T-helper 17 cell (primary cell): ENCODE data around the gene DGKQ. TPM values are rescaled to one million over a fixed set of nuclear protein-coding genes. Genes with fewer than 3 reads are reported as not detected.
"Not testable (repeated sequence)": the region's sequence is repeated elsewhere in the genome, so short reads cannot be mapped to it uniquely, and the experiment has no call there.

Experiments
- ATAC-seq: fragments of 150-1000 bp; cut with Tn5 transposase; 2 replicates; pipeline ENCODE4 v1.10.0; 2021; ENCODE audit warnings: mild to moderate bottlenecking, moderate library complexity
- DNase-seq, 3 donors: peaks; one replicate each; pipeline versions ENCODE4 v3.0.0 to v3.0.0-alpha.2; 2020 to 2021
- H3K9me3 ChIP-seq: one replicate; pipeline ENCODE4 v1.7.0; 2013; ENCODE audit warnings: low read length, mild to moderate bottlenecking; ENCODE audit not compliant: control insufficient read depth, poor library complexity, severe bottlenecking
- H3K27ac Mint-ChIP-seq: one replicate; pipeline ENCODE4 v1.8.0; 2022; ENCODE audit warnings: mild to moderate bottlenecking, moderate library complexity, mixed read lengths
- H3K27me3 Mint-ChIP-seq: one replicate; pipeline ENCODE4 v1.8.0; 2022; ENCODE audit warnings: mixed read lengths
- H3K36me3 Mint-ChIP-seq: one replicate; pipeline ENCODE4 v1.8.0; 2022; ENCODE audit warnings: low read depth, mixed read lengths
- H3K4me1 Mint-ChIP-seq: one replicate; pipeline ENCODE4 v1.8.0; 2022; ENCODE audit warnings: mild to moderate bottlenecking, mixed read lengths
- H3K4me3 Mint-ChIP-seq: one replicate; pipeline ENCODE4 v1.8.0; 2022; ENCODE audit warnings: mild to moderate bottlenecking, moderate library complexity, mixed read lengths
- total RNA-seq, 4 donors: library from RNA in 2 of 4; stranded (reverse) in 2 of 4; gene quantifications; one replicate each; pipeline ENCODE4 v1.2.3 and lab custom pipeline; 2022 to 2026

The DGKQ gene
- total RNA-seq, 2 donors from 2014 or later, result 13.5 to 14.4 TPM

DNA sequence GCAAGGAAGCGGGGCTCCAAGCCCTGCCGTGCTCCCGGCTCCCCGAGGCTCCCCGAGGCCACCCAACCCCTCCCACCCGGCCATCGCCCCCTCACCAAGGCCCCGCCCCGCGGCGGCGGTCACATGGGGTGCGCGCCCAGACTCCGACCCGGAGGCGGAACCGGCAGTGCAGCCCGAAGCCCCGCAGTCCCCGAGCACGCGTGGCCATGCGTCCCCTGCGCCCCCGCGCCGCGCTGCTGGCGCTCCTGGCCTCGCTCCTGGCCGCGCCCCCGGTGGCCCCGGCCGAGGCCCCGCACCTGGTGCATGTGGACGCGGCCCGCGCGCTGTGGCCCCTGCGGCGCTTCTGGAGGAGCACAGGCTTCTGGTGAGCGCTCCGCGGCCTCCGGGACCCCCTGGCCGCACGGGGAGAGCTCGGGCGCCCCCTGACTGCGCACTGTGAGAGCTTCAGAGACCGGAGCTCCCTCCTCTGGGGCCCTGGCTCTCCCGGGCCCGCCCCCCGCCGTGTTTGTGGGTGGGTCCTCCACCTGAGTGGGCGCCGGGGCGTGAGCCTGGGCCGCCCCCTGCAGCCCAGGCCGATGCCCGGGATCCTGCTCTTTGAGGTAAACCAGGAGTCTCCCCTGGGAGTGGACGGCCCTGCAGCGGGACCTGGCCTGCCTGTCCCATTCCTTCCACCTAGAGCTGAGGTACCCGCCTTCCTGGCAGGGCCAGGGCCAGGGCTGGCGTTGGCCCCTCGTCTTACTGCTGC lies 13.7 kb upstream of the DGKQ start, which contains the start of gene IDUA:
Gene IDUA (plus strand): TSS at position 166 of the 745 bp plus-strand sequence. CDS start 41 bp downstream, at position 207.
- peak; percentile 93 for ATAC-seq
- Mint-ChIP-seq H3K27ac (peak within 1 kb of the TSS; percentile 37), H3K27me3 (no peaks in the 10 kb centered on the region), H3K4me3 (peak within 1 kb of the TSS; percentile 90), H3K4me1 (peaks cover 16% of the 10 kb centered on the region), H3K36me3 (no peaks in the 10 kb centered on the region)
- DNase-seq, result peak; percentile 68 to 84 (median 82)
- H3K9me3 ChIP-seq, result no peaks in the 10 kb centered on the region

DNA sequence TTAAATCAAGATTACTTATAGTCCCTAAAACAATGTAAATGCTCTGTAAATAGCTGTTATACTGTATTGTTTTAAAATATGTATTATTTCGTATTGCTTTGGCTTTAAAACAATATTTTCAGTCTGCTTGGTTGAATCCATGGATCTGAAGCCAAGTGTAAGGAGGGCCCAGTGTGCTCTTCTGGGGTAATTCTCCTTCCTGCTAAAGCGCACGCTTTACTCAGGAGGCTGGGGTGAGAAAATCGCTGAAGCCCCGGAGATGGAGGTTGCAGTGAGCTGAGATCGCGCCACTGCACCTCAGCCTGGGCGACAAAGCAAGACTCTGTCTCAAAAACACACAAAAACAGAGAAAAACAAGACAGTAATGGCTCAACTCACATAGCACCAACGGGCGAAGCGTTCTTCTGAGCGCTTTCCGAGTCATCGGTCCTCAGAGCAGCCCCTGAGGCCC lies 13.1 kb upstream of the DGKQ start:
- H3K27me3 Mint-ChIP-seq, result no peaks in the 10 kb centered on the region
- ATAC-seq (peak; percentile 32), DNase-seq (no peak)
- no peaks in the 10 kb centered on the region for H3K36me3 Mint-ChIP-seq
- peak overlapping the region; percentile 90 for H3K4me3 Mint-ChIP-seq
- peaks cover 16% of the 10 kb centered on the region for H3K4me1 Mint-ChIP-seq
- H3K9me3 ChIP-seq, result no peaks in the 10 kb centered on the region
- no peak overlapping the region for H3K27ac Mint-ChIP-seq

DNA sequence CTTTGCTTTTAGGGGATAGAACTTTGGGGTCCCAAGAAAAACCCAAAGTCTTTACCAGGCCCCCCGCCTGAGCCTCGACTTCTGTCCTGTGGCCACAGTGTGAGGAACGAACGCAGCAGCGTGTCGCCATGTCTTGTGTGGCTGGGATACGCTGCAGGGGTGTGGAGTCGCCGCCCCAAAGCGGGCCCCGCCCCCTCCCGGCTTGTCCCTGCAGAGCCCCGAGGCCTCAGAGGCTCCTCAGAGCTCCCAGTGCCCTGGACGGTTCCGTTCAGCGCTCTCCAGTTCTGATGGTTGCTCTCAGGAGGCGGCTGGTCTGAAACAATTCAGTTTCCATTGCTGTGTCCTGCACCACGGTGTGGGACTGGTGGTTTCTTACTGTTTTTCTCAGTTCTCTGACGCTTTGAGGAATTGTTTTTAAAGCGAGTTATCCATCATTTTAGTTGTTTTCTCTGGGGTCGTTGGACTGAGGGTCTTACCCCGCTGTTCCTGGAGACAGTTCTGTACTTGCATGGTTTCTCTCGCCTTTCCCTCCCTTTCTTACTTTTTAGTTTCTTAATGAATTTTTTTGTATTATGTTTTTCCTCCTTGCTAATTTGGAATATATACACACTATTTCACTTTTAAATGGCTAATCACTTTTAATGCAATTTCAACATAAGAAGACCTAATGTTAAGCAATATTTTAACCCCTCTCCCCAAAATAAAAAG lies 11.9 kb upstream of the DGKQ start:
- Mint-ChIP-seq H3K36me3 (no peaks in the 10 kb centered on the region), H3K4me1 (peaks cover 16% of the 10 kb centered on the region), H3K27me3 (no peaks in the 10 kb centered on the region), H3K4me3 (no peak overlapping the region), H3K27ac (no peak overlapping the region)
- no peaks in the 10 kb centered on the region for H3K9me3 ChIP-seq
- DNase-seq (peak; percentile 38 to 58 (median 54)), ATAC-seq (peak; percentile 48)

DNA sequence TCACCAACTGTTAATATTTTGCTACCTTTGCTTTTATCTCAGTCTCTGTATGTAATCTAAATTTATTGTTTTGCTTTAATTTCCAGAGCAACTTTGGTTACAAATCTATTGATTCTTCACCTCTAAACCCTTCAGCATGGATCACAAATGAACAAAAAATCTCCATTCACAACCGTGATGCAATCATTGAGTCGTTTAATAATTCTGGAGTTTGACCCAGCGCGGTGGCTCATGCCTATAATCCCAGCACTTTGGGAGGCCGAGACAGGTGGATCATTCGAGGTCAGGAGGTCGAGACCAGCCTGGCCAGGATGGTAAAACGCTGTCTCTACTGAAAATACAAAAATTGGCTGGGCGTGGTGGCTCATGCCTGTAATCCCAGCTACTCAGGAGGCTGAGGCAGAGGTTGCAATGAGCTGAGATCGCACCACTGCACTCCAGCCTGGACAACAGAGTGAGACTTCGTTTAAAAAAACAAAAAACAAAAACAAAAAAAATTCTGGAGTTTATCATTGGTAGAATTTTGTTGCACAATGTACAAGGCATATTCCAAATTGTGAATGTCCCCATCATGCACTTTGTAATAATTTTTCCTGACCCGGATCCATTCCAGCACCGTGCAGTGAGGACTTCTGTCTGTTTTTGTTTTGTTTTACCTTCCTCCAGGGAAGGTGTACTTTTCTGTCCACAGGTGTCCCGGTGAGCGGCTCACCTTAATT lies 11.1 kb upstream of the DGKQ start:
- ATAC-seq (no peak), DNase-seq (no peak)
- no peaks in the 10 kb centered on the region for H3K9me3 ChIP-seq
- Mint-ChIP-seq H3K4me3 (peak overlapping the region; percentile 41), H3K36me3 (no peaks in the 10 kb centered on the region), H3K4me1 (peaks cover 16% of the 10 kb centered on the region), H3K27me3 (no peaks in the 10 kb centered on the region), H3K27ac (no peak overlapping the region)

DNA sequence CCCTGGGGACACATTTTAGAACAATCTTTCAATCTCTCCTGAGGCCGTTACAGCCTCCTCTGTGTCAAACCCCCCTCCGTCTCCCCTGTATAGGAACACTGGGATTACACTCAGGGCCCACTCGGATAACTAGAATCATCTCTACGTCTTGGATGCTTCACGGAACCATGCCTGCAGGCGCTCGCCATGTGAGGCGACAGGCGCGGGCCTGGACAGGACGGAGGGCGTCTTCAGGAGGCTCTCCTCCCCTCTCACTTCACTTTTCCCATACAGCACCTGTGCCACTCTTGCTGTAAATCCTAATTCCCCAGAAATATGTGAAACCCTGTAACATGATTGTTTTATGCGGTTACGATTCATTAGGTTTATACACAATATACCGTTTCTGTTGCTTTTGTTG lies 9.4 kb upstream of the DGKQ start:
- Mint-ChIP-seq H3K4me1 (peaks cover 10% of the 10 kb centered on the region), H3K4me3 (no peak overlapping the region), H3K36me3 (no peaks in the 10 kb centered on the region), H3K27me3 (no peaks in the 10 kb centered on the region), H3K27ac (no peak overlapping the region)
- DNase-seq, result no peak
- no peaks in the 10 kb centered on the region for H3K9me3 ChIP-seq
- ATAC-seq, result no peak

DNA sequence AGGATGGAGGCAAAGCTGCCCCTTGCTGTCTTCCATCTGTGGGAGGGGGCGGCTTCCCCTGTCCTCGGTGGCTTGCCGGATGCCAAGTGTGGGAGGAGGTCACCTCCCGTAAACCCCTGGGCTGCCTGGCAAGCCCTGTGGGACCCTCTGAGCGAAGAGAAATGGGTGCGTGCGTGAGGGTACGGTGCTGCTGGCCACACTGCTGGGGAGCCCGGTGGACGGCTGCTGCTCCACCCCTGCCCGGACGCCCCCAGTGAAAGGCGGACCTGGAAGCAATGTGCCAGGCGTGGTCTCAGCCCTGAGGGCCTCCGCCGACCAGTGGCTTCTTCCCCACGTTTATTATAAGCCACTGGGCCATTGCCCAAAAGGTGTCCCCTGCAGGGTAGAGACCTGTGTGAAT lies 8.9 kb upstream of the DGKQ start:
- Mint-ChIP-seq H3K27me3 (no peaks in the 10 kb centered on the region), H3K4me3 (no peak overlapping the region), H3K36me3 (no peaks in the 10 kb centered on the region), H3K27ac (no peak overlapping the region), H3K4me1 (peaks cover 7% of the 10 kb centered on the region)
- no peaks in the 10 kb centered on the region for H3K9me3 ChIP-seq
- ATAC-seq (no peak), DNase-seq (no peak)

DNA sequence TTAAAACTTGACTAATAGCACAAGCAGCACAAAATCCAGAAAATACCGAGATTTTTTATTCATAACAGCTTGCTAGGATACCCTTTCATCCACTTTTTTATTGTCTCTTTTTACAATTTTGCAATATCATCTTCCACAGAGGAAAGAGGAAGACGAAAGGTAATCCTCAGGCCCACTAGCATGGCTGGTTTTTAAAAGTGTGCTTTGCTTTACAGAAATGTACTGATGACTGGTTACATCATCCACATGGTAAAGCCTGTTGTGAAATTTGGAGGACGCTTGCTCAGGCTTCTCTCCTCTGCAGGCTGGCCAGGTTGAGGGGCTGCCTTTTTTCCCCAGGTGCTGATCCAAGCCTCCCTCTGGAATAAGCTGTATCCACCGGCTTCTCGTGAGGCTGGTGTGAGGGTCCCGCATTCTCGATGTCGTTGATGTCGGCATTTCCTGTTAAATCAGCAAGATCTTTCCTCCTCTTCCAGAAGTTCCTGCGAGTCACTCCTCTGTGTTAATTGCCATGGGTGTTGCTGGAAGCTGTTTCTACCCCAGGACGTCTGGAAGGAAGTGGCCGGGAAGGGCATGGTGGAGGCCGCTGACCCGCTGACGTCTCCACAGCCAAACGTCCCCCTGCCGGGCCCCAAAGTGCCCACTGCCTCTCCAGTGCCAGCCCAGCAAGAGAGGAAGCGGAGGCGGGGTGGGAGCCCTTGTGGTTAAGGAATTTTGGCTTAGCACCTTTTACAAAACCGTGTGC lies 5.8 kb upstream of the DGKQ start:
- DNase-seq, result no peak
- Mint-ChIP-seq H3K4me3 (no peak overlapping the region), H3K4me1 (peaks cover 5% of the 10 kb centered on the region), H3K27me3 (no peaks in the 10 kb centered on the region), H3K27ac (no peak overlapping the region), H3K36me3 (no peaks in the 10 kb centered on the region)
- no peaks in the 10 kb centered on the region for H3K9me3 ChIP-seq
- ATAC-seq, result no peak

- DNase-seq, H3K36me3 Mint-ChIP-seq, H3K27me3 Mint-ChIP-seq, H3K4me1 Mint-ChIP-seq, H3K27ac Mint-ChIP-seq, H3K4me3 Mint-ChIP-seq, ATAC-seq, H3K9me3 ChIP-seq: not testable (repeated sequence)
Observed at GRCh38 chr4:976016-976415, 2.6 kb upstream of the DGKQ start.

DNA sequence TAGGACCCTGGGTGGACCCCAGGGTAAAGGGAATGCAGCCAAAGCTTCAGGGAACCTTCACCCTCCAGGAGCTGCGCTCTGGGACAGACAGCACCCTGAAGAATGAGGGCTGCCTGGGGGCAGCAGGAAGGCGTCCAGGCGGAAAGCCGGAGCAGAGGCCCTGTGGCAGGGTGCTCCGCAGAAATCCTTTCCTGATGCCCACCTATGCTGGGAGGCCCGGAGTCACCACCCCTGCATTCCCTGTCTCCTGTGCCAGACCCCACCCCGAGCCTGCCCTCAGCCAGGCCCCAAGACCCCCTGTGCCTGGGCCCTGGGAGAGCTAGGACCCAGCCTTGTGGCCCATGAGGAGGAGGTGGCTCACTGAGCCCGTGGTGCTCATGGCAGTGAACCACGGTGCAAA lies 1.3 kb upstream of the DGKQ start:
- ATAC-seq (no peak), DNase-seq (no peak)
- Mint-ChIP-seq H3K4me3 (peak overlapping the region; percentile 62), H3K36me3 (no peaks in the 10 kb centered on the region), H3K27ac (no peak overlapping the region), H3K4me1 (peaks cover 6% of the 10 kb centered on the region), H3K27me3 (no peaks in the 10 kb centered on the region)
- H3K9me3 ChIP-seq, result no peaks in the 10 kb centered on the region

GRCh38 chr4:972651-973424 lies 531 bp downstream of the DGKQ start:
- Mint-ChIP-seq H3K27ac (no peak overlapping the region), H3K4me3 (peak overlapping the region; percentile 60), H3K27me3 (no peaks in the 10 kb centered on the region)

DNA sequence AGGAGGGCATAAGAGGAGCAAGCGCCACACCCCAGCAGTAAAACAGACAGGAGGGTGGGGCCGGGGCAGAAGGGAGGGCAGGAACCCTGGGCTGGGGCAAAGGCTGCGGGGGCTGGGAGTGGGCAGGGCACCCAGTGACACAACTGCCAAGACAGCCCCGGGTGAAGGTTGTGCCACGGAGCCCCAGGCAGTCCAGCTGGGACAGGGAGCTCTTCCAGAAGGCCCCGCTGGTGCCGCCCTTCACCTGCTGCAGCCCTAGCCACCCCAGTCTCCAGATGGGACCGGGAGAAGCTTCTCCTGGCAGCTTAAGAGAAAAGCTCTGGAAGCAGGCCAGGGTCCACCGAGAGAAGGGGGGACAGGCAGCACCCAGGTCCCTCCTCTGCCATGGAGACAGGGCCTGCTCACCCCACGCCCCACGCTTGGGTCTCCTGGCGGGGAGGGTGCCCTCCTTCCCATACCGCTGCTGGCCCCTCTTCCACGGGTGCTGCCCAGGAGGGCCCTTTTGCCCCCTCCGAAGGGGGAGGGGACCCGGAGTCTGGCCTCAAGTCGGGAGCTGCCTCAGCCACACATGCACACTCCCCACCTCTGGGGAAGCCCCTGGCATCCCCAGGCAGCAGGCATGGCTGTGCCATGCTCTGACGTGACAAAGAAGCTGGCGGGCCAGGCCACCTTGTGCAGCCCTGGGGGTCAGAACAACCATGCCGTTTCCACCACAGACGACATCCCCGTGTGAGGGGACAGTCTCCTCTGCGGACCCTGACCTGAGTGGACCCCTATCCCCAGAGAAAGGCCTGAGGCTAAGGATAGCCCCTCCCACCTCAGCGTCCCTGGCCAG lies 1.5 kb downstream of the DGKQ start:
- Mint-ChIP-seq H3K27ac (no peak overlapping the region), H3K4me3 (peak overlapping the region; percentile 73), H3K27me3 (no peaks in the 10 kb centered on the region), H3K36me3 (no peaks in the 10 kb centered on the region), H3K4me1 (peaks cover 6% of the 10 kb centered on the region)
- DNase-seq, result no peak
- H3K9me3 ChIP-seq, result no peaks in the 10 kb centered on the region
- ATAC-seq, result no peak

More at GRCh38 chr4:972651-973424, 531 bp downstream of the DGKQ start:
- H3K9me3 ChIP-seq, result no peaks in the 10 kb centered on the region
- H3K36me3 Mint-ChIP-seq, result no peaks in the 10 kb centered on the region
- ATAC-seq (peak; percentile 61), DNase-seq (peak; percentile 34 to 52 (median 52))
- peaks cover 6% of the 10 kb centered on the region for H3K4me1 Mint-ChIP-seq
